Non-pigmented ciliary epithelial cell (primary cell): ENCODE results near the gene ELOVL7.
"Not testable (repeated sequence)": the region's sequence is repeated elsewhere in the genome, so short reads cannot be mapped to it uniquely, and the experiment has no call there.

ENCODE experiments used
- DNase-seq: peaks from one replicate; pipeline ENCODE4 v3.0.0-alpha.2; 2010; ENCODE audit warnings: low read depth

Gene ELOVL7

DNA sequence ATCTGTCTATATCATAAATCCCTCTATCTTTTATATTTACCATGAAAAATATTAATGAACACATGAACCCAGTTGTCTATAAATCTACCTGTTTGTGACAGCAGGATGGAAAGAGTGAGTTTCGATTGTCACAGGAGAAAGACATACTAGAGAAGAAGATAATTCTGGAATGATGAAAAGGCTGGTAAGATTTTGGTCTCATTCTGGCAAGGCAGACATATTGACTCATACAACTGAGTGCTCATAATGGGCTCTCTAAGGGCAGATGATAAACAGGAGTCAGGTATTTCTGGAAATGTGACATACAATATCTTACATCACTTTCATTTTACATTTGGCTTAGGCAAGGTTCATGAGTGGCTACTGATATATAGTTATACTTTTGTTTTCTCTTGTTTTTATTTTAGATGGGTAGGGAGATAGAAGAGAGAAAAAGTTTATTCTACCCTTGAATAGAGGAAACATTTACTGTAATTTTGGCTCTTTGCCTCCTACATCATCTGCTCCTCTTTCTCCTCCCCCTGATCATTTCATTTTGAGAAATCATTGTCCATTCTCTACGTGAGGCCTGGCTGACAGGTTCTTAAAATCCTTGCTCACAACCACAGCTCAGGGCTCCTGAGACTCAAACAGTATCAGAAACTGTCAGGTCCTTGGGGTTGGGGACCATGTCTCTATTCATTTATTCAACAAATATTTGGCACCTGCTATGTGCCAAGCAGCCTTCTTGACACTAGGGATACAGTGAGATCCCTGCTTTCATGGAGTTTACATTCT, 14.4 kb downstream of the ELOVL7 start:
- no peak for DNase-seq

DNA sequence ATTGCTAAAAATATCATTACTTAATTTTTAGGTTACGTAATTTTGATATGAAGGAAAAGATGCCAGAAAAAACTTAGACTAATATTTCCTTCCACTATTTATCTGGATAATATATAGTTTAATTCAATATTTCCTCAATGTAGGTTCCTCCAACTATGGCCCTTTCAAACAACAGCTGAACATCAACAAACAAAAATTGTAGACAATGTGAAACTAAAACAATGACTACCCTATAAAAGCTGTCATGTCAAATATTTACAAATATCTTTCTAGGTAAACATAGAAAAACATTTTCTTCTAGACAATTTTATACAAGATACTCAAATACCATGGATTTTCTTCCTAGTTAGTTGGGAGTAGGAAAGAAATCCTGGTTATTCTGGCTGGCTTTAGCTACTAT, 16.9 kb downstream of the ELOVL7 start:
- DNase-seq, result no peak

- DNase-seq, result no peak
Observed at GRCh38 chr5:60826653-60827052, 17.4 kb downstream of the ELOVL7 start.

GRCh38 chr5:60823574-60823973, 20.5 kb downstream of the ELOVL7 start:
- no peak for DNase-seq

- DNase-seq, result no peak
Observed at GRCh38 chr5:60822285-60822556, 21.8 kb downstream of the ELOVL7 start.

- no peak for DNase-seq
Observed at GRCh38 chr5:60821488-60822284, 22.4 kb downstream of the ELOVL7 start.

DNA sequence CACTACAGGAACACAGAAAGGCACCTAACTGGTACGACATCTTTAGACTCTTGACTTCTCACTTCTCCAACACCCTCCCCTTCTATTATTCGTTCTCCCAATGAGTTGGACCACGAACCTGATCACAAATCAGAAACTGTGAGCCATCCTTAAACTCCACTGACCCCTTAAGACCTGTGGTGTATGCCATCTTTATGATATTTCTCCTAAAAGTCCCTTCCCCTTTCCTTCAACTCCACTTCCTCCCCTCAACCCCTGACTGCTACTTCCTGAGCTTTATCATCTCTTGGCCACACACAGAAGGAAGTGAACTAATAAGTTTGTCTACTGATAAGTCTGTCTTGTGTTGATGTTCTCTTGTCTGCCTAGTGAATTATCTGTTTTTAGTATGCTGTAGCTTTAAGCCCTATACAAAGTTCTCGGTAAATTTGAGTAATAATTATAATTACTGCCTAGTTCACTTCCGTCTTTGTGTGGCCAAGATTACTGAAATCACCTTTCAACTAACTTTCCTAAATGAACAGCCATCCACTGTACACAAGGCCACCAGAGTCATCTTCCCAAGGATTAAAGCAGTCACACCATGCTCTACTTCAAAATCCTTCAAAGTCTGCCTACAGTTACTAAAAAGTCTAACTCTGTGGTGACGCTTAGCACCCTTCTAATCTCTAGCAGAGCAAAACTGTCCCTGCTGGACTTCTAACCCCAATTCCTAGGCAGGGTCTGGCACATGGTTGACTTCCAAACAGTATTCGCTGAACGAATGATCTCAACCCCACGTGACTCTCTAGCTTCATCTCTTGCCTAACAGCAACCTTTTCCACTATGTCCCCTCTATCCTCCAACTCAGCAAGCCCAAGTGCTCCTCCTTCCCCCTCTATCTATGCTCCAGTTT, 23.2 kb downstream of the ELOVL7 start:
- no peak for DNase-seq

DNA sequence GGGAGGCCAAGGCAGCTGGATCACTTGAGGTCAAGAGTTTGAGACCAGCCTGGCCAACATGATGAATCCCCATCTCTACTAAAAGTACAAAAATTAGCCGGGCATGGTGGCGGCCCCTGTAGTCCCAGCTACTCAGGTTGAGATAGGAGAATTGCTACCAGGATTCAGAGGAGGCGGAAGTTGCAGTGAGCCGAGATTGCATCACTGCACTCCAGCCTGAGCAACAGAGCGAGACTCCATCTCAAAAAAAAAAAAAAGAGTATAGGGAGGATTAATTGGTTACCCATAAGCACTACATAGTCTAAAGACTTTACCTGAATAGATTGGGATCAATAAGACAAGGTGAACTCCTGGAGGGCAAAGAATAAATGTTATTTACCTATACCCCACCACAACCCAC, 27.9 kb downstream of the ELOVL7 start:
- DNase-seq, result not testable (repeated sequence)

DNA sequence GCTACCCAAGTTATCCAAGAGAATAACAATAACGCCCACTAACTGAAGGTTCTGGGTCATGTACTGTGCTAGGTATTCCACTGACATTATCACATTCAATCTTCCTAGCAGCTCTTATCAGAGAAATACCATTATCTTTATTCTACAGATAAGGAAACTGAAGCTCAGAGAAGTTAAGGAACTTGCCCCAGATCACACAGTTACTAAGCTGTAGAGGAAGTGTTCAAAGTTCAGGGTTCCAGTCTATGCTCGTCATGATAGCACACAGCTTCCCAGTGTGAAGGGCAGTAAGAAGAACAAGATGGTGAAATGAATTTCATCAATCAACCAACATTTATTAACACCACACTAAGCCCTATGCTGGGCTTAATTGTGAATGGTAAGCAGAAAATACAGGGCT, 29.6 kb downstream of the ELOVL7 start:
- DNase-seq, result no peak

- DNase-seq, result no peak
Observed at GRCh38 chr5:60812426-60812825, 31.6 kb downstream of the ELOVL7 start.

- no peak for DNase-seq
Observed at GRCh38 chr5:60811105-60811504, 33.0 kb downstream of the ELOVL7 start.

GRCh38 chr5:60810438-60811085, 33.5 kb downstream of the ELOVL7 start:
- DNase-seq, result peak; percentile 1

DNA sequence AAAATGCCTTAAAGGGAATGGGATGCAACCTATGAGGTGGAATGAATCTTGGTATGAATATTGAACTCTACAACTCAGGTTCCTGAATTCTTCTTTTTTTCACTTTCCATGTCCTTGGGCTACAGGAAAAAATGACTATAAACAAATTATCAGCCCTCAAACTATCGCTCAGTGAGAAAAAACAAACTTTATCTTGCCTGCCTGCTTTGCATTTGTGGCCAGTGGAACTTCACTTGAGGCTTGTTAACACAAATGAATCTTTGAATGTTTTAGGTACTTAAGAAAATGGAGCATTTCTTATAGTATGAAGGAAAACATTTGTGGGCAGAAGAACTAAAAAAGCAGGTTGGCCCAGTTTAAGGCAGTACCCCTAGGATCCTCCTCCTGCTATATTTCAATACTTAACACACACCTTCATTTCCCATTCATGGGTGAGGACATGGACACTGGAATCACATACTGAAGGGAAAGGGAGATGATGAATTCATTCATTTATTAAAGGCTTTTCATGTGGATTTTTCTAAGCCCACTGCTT, 34.1 kb downstream of the ELOVL7 start:
- DNase-seq, result no peak

GRCh38 chr5:60806591-60807243, 37.4 kb downstream of the ELOVL7 start:
- DNase-seq, result no peak

GRCh38 chr5:60805463-60805862, 38.6 kb downstream of the ELOVL7 start:
- DNase-seq, result no peak

- DNase-seq, result no peak
Observed at GRCh38 chr5:60803712-60804111, 40.4 kb downstream of the ELOVL7 start.

DNA sequence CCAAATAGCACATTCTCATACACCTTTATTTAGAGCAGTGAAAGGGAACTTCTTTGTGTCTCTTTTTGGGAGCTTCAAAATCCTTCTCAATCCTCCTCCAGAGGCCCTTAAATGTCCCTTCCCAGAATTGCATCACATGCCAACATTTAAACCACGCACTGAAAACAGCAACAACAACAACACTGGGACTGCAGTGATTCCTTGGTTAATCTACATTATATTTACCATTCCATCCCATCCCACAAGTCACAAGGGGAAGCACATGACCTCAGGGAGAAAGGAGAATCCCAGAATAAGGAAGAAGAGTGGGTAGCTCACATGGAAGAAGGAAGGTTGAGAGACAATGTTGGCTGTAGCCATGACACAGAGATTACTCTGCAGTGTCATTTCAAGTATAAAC, 41.1 kb downstream of the ELOVL7 start:
- DNase-seq, result no peak

DNA sequence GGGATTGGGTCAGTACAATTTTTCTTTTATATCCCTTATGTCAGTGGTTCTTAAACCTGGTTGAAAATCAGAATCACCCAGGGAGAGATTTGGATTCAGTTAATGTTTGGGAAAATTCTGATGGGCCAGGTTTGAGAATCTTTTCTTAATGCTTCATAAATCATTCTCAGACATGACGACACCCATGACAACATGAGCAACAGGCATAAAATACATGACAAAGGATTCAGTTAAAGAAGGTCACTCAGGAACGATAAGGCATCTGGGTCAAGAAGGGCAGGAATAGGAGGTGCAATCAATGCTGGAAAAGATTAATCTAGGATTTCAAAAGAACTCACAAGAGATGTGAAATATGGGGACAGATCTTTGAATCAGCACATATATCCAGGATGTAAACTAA, 41.8 kb downstream of the ELOVL7 start:
- no peak for DNase-seq

DNA sequence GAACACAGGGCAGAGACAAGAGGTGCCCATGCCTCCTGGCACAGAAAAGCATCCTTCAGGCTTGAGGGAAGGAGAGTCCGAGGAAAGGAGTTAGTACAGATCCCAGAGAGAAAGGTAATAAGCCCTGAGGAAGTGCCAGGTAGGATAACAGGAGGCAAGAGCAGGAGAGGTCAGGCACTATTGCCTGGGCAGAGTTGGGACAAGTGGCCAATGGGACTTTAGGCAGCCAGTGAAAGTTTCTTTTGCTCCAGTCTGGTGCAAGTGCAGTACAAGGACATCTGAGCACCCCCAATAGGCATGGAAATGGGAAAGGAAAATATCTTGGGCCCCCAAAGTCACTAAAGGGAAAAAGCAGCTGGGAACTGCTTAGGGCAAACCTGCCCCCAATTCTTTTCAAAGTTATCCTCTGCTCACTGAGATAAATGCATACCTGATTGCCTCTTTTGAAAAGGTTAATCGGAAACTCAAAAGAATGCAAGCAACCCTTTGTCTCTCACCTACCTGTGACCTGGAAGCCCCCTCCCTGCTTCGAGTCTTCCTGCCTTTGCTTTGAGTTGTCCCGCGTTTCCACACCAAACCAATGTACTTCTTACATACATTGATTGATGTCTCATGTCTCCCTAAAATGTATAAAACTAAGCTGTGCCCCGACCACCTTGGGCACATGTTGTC, 46.5 kb downstream of the ELOVL7 start:
- DNase-seq, result no peak

DNA sequence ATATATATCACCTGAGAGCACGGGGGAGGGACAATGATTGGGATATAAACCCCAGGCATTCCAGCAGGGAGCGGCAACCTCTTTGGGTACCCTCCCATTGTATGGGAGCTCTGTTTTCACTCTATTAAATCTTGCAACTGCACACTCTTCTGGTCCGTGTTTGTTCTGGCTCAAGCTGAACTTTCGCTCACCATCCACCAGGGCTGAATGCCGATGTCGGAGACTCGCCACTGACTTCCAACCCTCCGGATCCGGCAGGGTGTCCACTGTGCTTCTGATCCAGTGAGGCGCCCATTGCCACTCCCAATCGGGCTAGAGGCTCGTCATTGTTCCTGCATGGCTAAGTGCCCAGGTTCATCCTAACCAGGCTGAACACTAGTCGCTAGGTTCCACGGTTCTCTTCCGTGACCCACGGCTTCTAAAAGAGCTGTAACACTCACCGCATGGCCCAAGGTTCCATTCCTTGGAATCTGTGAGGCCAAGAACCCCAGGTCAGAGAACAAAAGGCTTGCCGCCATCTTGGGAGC, 48.6 kb downstream of the ELOVL7 start:
- DNase-seq, result not testable (repeated sequence)

GRCh38 chr5:60794691-60795090, 49.4 kb downstream of the ELOVL7 start:
- no peak for DNase-seq
